Adrenal gland (tissue), 5 donors: ENCODE results near the gene DDC.

Experiments
- CTCF ChIP-seq, 6 experiments: fragments of 450-650 bp in 4 of 6; fragments of 200-600 bp in 2 of 6; sonication (generic) in 1 of 6; IDR thresholded peaks; 1 replicate in 5 of 6; 2 replicates in 1 of 6; pipeline versions ENCODE4 v1.5.1 to v1.8.0; 2016 to 2021; ENCODE audit warnings: antibody characterized with exemption in 6 of 6, mild to moderate bottlenecking in 2 of 6, moderate library complexity in 1 of 6
- POLR2A ChIP-seq, 2 donors: fragments of 450-650 bp; IDR thresholded peaks; one replicate each; pipeline ENCODE4 v1.6.1; 2017; ENCODE audit warnings: antibody characterized with exemption in 2 of 2, mild to moderate bottlenecking in 2 of 2, moderate library complexity in 1 of 2
- donor health status: DM: no; HTN: no; CAD: no.

DNA sequence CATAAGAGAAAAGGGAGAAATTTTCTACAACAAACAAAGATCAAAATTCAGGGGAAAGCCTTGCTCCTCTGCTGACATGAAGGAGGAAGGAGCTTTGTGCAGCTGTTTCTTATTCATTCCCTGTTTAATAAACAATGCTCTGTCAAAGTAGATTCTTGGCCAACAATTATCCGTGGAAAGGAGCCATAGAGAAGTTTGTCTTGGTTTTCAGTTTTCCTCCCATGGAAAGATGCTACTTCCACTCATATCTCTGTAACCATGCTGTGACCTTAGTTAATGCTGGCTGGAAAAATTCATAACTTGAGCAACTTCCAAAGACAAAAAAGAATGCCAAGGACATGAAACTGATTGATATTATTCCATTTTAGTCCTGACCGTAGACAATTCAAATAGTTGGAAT is 8.1 kb downstream of the DDC start:
- no peak for TF ChIP-seq CTCF (IDR thresholded peaks at IDR 0.05)
- no peak for TF ChIP-seq POLR2A (IDR thresholded peaks at IDR 0.05)
